Measurements from ENCODE around the gene CALHM5. TPM values are rescaled to one million over a fixed set of nuclear protein-coding genes. Genes with fewer than 3 reads are reported as not detected.

Gene CALHM5
- total and polyA plus RNA-seq, 8 donors, result under 0.01 to 4.2 (median 0.22) TPM

Other genes starting within 250 kb of the CALHM5 start
- 10 to 100 TPM in 4 of 5 donors, 1 to 10 TPM in 1; 2.9 to 77.1 (median 33.5) TPM for gene TSPYL1, start 231.7 kb upstream of the CALHM5 start, total RNA-seq
- 10 to 100 TPM; 19.6 to 30.7 (median 25.7) TPM for gene TSPYL1, start 231.7 kb upstream of the CALHM5 start, polyA plus RNA-seq
- gene DSE, start 140.7 kb upstream of the CALHM5 start, total RNA-seq, result 10 to 100 TPM in 4 of 5 donors, 1 to 10 TPM in 1; 3.8 to 39.8 (median 15.8) TPM
- gene DSE, start 140.7 kb upstream of the CALHM5 start, polyA plus RNA-seq, result 10 to 100 TPM in 1 of 3 donors, 1 to 10 TPM in 2; 3.9 to 10.7 (median 7.7) TPM
- gene CALHM6, start 50.3 kb upstream of the CALHM5 start, total RNA-seq, result 1 to 10 TPM in 2 of 5 donors, not detected in 3; 8.1 to 8.7 TPM
- 1 to 10 TPM; 5.0 to 8.6 (median 8.3) TPM for gene CALHM6, start 50.3 kb upstream of the CALHM5 start, polyA plus RNA-seq
- gene TRAPPC3L, start 34.0 kb downstream of the CALHM5 start, total RNA-seq, result not detected
- not detected for gene TRAPPC3L, start 34.0 kb downstream of the CALHM5 start, polyA plus RNA-seq
- gene CALHM4, start 42.1 kb downstream of the CALHM5 start, total RNA-seq, result not detected
- not detected for gene CALHM4, start 42.1 kb downstream of the CALHM5 start, polyA plus RNA-seq
- 10 to 100 TPM in 4 of 5 donors, 1 to 10 TPM in 1; 8.7 to 98.1 (median 25.7) TPM for gene RWDD1, start 59.9 kb downstream of the CALHM5 start, total RNA-seq
- 10 to 100 TPM; 64.4 to 92.4 (median 68.2) TPM for gene RWDD1, start 59.9 kb downstream of the CALHM5 start, polyA plus RNA-seq
- 1 to 10 TPM in 2 of 5 donors, under 1 TPM in 1, not detected in 2; under 0.01 to 5.3 (median 1.7) TPM for gene RSPH4A, start 104.8 kb downstream of the CALHM5 start, total RNA-seq
- gene RSPH4A, start 104.8 kb downstream of the CALHM5 start, polyA plus RNA-seq, result under 1 TPM; 0.18 to 0.31 (median 0.19) TPM
- 10 to 100 TPM in 3 of 5 donors, 1 to 10 TPM in 2; 3.2 to 23.5 (median 13.4) TPM for gene ZUP1, start 157.1 kb downstream of the CALHM5 start, total RNA-seq
- 1 to 10 TPM; 3.5 to 8.1 (median 6.6) TPM for gene ZUP1, start 157.1 kb downstream of the CALHM5 start, polyA plus RNA-seq
- 10 to 100 TPM in 3 of 5 donors, 1 to 10 TPM in 2; 3.3 to 37.9 (median 12.3) TPM for gene KPNA5, start 169.6 kb downstream of the CALHM5 start, total RNA-seq
- 1 to 10 TPM; 1.5 to 1.7 (median 1.7) TPM for gene KPNA5, start 169.6 kb downstream of the CALHM5 start, polyA plus RNA-seq